Activated CD8-positive, alpha-beta T cell treated with anti-CD3 and anti-CD28 coated beads for 36 hours (primary cell): Measurements from ENCODE around the gene AFAP1. TPM values are rescaled to one million over a fixed set of nuclear protein-coding genes. Genes with fewer than 3 reads are reported as not detected.

Experiments
- ATAC-seq: fragments of 200-7000 bp; cut with Tn5 transposase; one replicate; pipeline ENCODE4 v1.10.0; 2021; ENCODE audit warnings: mild to moderate bottlenecking, moderate library complexity
- CTCF ChIA-PET: fragments of 350-600 bp; sonication (Branson Sonifier 250); formaldehyde crosslinking; loops from one replicate; lab custom pipeline; 2021; ENCODE audit warnings: antibody characterized with exemption; lab: Charles Lee
- POLR2A ChIA-PET: fragments of 350-600 bp; sonication (Branson Sonifier 250); formaldehyde crosslinking; loops from one replicate; lab custom pipeline; 2021; ENCODE audit warnings: antibody characterized with exemption; lab: Charles Lee
- DNase-seq: peaks from one replicate; pipeline ENCODE4 v3.0.0-alpha.2; 2020
- H3K27ac Mint-ChIP-seq: one replicate; pipeline ENCODE4 v1.8.0; 2021; ENCODE audit warnings: mild to moderate bottlenecking, mixed read lengths
- H3K27me3 Mint-ChIP-seq: one replicate; pipeline ENCODE4 v1.8.0; 2021; ENCODE audit warnings: mixed read lengths
- H3K36me3 Mint-ChIP-seq: one replicate; pipeline ENCODE4 v1.8.0; 2021; ENCODE audit warnings: low read depth, mixed read lengths
- H3K4me1 Mint-ChIP-seq: one replicate; pipeline ENCODE4 v1.8.0; 2021; ENCODE audit warnings: low read depth, mixed read lengths
- H3K4me3 Mint-ChIP-seq: one replicate; pipeline ENCODE4 v1.8.0; 2021; ENCODE audit warnings: mild to moderate bottlenecking, moderate library complexity, mixed read lengths
- H3K9me3 Mint-ChIP-seq: one replicate; pipeline ENCODE4 v1.8.0; 2021; ENCODE audit warnings: mixed read lengths
- CTCF ChIP-seq: fragments of 200-600 bp; IDR thresholded peaks from one replicate; pipeline ENCODE4 v1.8.0; 2022; ENCODE audit warnings: antibody characterized with exemption, mild to moderate bottlenecking
- intact Hi-C: fragments of 100-400 bp; cut with micrococcal nuclease; formaldehyde crosslinking; loops from one replicate; pipeline ENCODE4 v1.10.0; 2022
- total RNA-seq, 2 experiments: library from RNA; stranded (reverse); gene quantifications; one replicate each; pipeline ENCODE4 v1.2.3, GENCODE V29; 2021

AFAP1 gene
- total RNA-seq, 2 experiments from 2014 or later: 25.5 to 26.5 TPM

GRCh38 chr4:7797330-7797729 is 142.3 kb downstream of the AFAP1 start:
- Mint-ChIP-seq H3K27ac (no peak overlapping the region), H3K4me3 (no peak overlapping the region), H3K36me3 (peaks cover 21% of the 10 kb centered on the region), H3K9me3 (no peaks in the 10 kb centered on the region), H3K4me1 (peaks cover 6% of the 10 kb centered on the region), H3K27me3 (no peaks in the 10 kb centered on the region)
- intact Hi-C loops: no loop called here
- ATAC-seq (no peak), DNase-seq (no peak)
- no peak for TF ChIP-seq CTCF
- ChIA-PET POLR2A (no interaction called here), CTCF (no interaction called here)

- POLR2A ChIA-PET: no interaction called here
- CTCF ChIA-PET: interaction anchor here (1.0 kb wide), 1 partner anchor 74 kb away, joined by 3 read pairs; no protein-coding TSS in a partner anchor
- no peak for ATAC-seq
- Mint-ChIP-seq H3K9me3 (no peaks in the 10 kb centered on the region), H3K4me1 (no peaks in the 10 kb centered on the region), H3K36me3 (peaks cover 28% of the 10 kb centered on the region), H3K27ac (no peak overlapping the region), H3K27me3 (no peaks in the 10 kb centered on the region), H3K4me3 (no peak overlapping the region)
- DNase-seq: no peak
- no peak for TF ChIP-seq CTCF
- intact Hi-C loops: no loop called here
Measured at GRCh38 chr4:7795983-7796382, 143.7 kb downstream of the AFAP1 start.

DNA sequence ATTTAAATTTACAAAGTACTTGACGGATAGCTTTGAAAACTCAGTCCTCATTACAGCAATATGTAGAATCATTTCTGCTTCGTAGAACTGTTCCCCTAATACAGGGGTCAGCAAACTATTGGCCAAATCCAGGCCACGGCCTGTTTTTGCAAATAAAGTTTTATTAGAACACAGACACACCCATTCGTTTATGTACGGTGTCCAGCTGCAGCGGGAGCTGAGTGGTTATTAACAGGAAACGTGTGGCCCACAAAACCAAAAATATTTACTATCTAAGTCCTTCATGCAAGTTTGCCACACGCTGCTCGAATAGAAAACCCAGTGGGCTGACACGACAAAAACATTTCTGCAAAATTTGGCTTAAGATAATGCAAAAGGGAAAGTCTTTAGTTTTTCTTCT is 146.5 kb downstream of the AFAP1 start:
- no peak for TF ChIP-seq CTCF
- Mint-ChIP-seq H3K27me3 (no peaks in the 10 kb centered on the region), H3K4me3 (no peak overlapping the region), H3K4me1 (no peaks in the 10 kb centered on the region), H3K36me3 (peaks cover 14% of the 10 kb centered on the region), H3K27ac (no peak overlapping the region), H3K9me3 (no peaks in the 10 kb centered on the region)
- ChIA-PET CTCF (interaction anchor here (1.5 to 2.1 kb wide), 3 partner anchors 9 to 12 kb away, joined by 5 to 13 read pairs (median 5); no protein-coding TSS in a partner anchor), POLR2A (no interaction called here)
- ATAC-seq: no peak
- intact Hi-C loops: no loop called here
- no peak for DNase-seq

- Mint-ChIP-seq H3K27me3 (no peaks in the 10 kb centered on the region), H3K36me3 (peaks cover 11% of the 10 kb centered on the region), H3K27ac (no peak overlapping the region), H3K4me1 (no peaks in the 10 kb centered on the region), H3K4me3 (no peak overlapping the region), H3K9me3 (no peaks in the 10 kb centered on the region)
- POLR2A ChIA-PET: no interaction called here
- intact Hi-C loops: no loop called here
- DNase-seq (no peak), ATAC-seq (no peak)
- TF ChIP-seq CTCF: no peak
- CTCF ChIA-PET: interaction anchor here (1.5 to 2.1 kb wide), 3 partner anchors 10 to 12 kb away, joined by 5 to 13 read pairs (median 5); no protein-coding TSS in a partner anchor
Measured at GRCh38 chr4:7792616-7793015, 147.0 kb downstream of the AFAP1 start.

DNA sequence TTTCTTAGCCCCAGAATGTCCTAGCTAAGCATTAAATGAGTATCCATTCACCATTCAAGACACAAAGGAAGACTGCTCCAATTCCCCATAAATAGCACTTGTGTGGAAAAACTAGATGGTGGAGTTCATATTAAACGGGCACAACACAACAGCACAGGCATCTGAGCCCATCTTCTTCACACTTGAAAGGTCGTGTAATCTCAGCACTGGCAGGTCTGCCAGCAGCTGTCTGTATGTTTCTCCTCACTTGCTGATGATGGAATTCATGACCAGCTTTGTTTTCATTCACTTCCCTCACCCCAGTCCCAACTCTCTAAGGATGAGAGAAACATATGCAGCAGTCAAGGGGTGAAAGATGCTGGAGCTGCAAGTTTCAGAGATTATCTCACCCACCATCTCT is 148.7 kb downstream of the AFAP1 start:
- no peak for TF ChIP-seq CTCF
- Mint-ChIP-seq H3K27ac (no peak overlapping the region), H3K27me3 (no peaks in the 10 kb centered on the region), H3K4me1 (no peaks in the 10 kb centered on the region), H3K4me3 (no peak overlapping the region), H3K36me3 (peaks cover 10% of the 10 kb centered on the region), H3K9me3 (no peaks in the 10 kb centered on the region)
- no peak for ATAC-seq
- intact Hi-C loops: no loop called here
- ChIA-PET POLR2A (no interaction called here), CTCF (interaction anchor here (2.5 kb wide), 1 partner anchor 12 kb away, joined by 22 read pairs; no protein-coding TSS in a partner anchor)
- DNase-seq: no peak
